Retinal pigment epithelial cell (primary cell): ENCODE results near the gene ZNF444.
"Not testable (repeated sequence)": the region's sequence is repeated elsewhere in the genome, so short reads cannot be mapped to it uniquely, and the experiment has no call there.

Experiments
- DNase-seq: peaks from one replicate; pipeline ENCODE4 v3.0.0-alpha.2; 2010; ENCODE audit warnings: low read depth
- H3K4me3 ChIP-seq: 2 replicates; pipeline ENCODE4 v1.5.1; 2011; ENCODE audit warnings: mild to moderate bottlenecking, low read length, control low read depth, moderate library complexity
- CTCF ChIP-seq: conservative IDR thresholded peaks from 2 replicates; pipeline ENCODE4 v1.5.1; 2011; ENCODE audit warnings: low read depth, low read length, control low read depth, inconsistent platforms

Gene ZNF444

GRCh38 chr19:56103027-56103614 is 38.0 kb upstream of the ZNF444 start:
- no peak overlapping the region for H3K4me3 ChIP-seq
- TF ChIP-seq CTCF: no peak
- DNase-seq: no peak

GRCh38 chr19:56104423-56104822 is 36.7 kb upstream of the ZNF444 start:
- no peak overlapping the region for H3K4me3 ChIP-seq
- DNase-seq: no peak
- TF ChIP-seq CTCF: no peak

GRCh38 chr19:56105090-56105701 is 35.9 kb upstream of the ZNF444 start:
- DNase-seq: peak; percentile 35
- peak; percentile 81 for TF ChIP-seq CTCF
- no peak overlapping the region for H3K4me3 ChIP-seq

GRCh38 chr19:56105831-56106396 is 35.2 kb upstream of the ZNF444 start:
- not testable (repeated sequence) for H3K4me3 ChIP-seq, DNase-seq

- H3K4me3 ChIP-seq: no peak overlapping the region
- no peak for DNase-seq
- TF ChIP-seq CTCF: no peak
Observed at GRCh38 chr19:56106397-56106849, 34.7 kb upstream of the ZNF444 start.

- no peak overlapping the region for H3K4me3 ChIP-seq
- no peak for DNase-seq
- TF ChIP-seq CTCF: no peak
Observed at GRCh38 chr19:56106993-56107392, 34.1 kb upstream of the ZNF444 start.

GRCh38 chr19:56107626-56108351 is 33.3 kb upstream of the ZNF444 start:
- no peak for TF ChIP-seq CTCF
- DNase-seq: no peak

More at GRCh38 chr19:56107626-56108351, 33.3 kb upstream of the ZNF444 start:
- H3K4me3 ChIP-seq: no peak overlapping the region
